GM20000 (cell line): ENCODE results near the gene ZKSCAN2.

Experiments
- DNase-seq: peaks from one replicate; pipeline ENCODE4 v3.0.0; 2012; ENCODE audit warnings: low spot score
- CTCF ChIP-seq: IDR thresholded peaks from 2 replicates; pipeline ENCODE4 v1.5.1; 2012; ENCODE audit warnings: mild to moderate bottlenecking, control low read depth; ENCODE audit errors: extremely low read depth, missing control alignments

Gene ZKSCAN2

GRCh38 chr16:25279491-25279890 is 21.8 kb upstream of the ZKSCAN2 start:
- DNase-seq: no peak
- no peak for TF ChIP-seq CTCF

GRCh38 chr16:25271421-25271820 is 13.8 kb upstream of the ZKSCAN2 start:
- no peak for TF ChIP-seq CTCF
- DNase-seq: no peak

GRCh38 chr16:25270577-25270976 is 12.9 kb upstream of the ZKSCAN2 start:
- no peak for TF ChIP-seq CTCF
- DNase-seq: no peak

GRCh38 chr16:25269879-25270278 is 12.2 kb upstream of the ZKSCAN2 start:
- DNase-seq: no peak
- no peak for TF ChIP-seq CTCF

GRCh38 chr16:25265968-25266367 is 8.3 kb upstream of the ZKSCAN2 start:
- TF ChIP-seq CTCF: no peak
- no peak for DNase-seq

- no peak for TF ChIP-seq CTCF
- DNase-seq: no peak
These were observed 7.0 kb upstream of the ZKSCAN2 start for GRCh38 chr16:25264597-25264996.

- TF ChIP-seq CTCF: no peak
- no peak for DNase-seq
These were observed 2.8 kb upstream of the ZKSCAN2 start for GRCh38 chr16:25260416-25260815.
